Bronchial epithelial cell (primary cell): Measurements from ENCODE around the gene MCCC1. TPM values are rescaled to one million over a fixed set of nuclear protein-coding genes. Genes with fewer than 3 reads are reported as not detected.

Source experiments
- DNase-seq: peaks from one replicate; pipeline ENCODE4 v3.0.0-alpha.2; 2010; ENCODE audit warnings: low read depth
- FAIRE-seq: peaks from 2 replicates; lab custom pipeline; 2011; peaks lifted over from hg19 to GRCh38; lab: Jason Lieb, UNC
- H3K27me3 ChIP-seq: 2 replicates; pipeline ENCODE4 v1.5.1; 2011; ENCODE audit warnings: low read length; ENCODE audit not compliant: control insufficient read depth, insufficient read depth
- H3K36me3 ChIP-seq: 2 replicates; pipeline ENCODE4 v1.5.1; 2011; ENCODE audit warnings: low read length; ENCODE audit not compliant: control insufficient read depth, insufficient read depth
- H3K4me3 ChIP-seq: 2 replicates; pipeline ENCODE4 v1.5.1; 2011; ENCODE audit warnings: mild to moderate bottlenecking, low read depth, low read length, control low read depth
- CTCF ChIP-seq: IDR thresholded peaks from 2 replicates; pipeline ENCODE4 v1.5.1; 2011; ENCODE audit warnings: mild to moderate bottlenecking, moderate library complexity, low read length, control low read depth, inconsistent platforms; ENCODE audit not compliant: insufficient read depth, severe bottlenecking
- total RNA-seq: library from RNA; depleted of rRNA; stranded (reverse); fragments of >200 nt; gene quantifications from 2 replicates; pipeline ENCODE4 v1.2.1, GENCODE V29; 2014

Gene MCCC1
- total RNA-seq, 1 donor from 2014 or later = 17.9 TPM

GRCh38 chr3:182989566-182989965 lies 109.7 kb downstream of the MCCC1 start:
- DNase-seq (peak; percentile 58), FAIRE-seq (no peak)
- no peak overlapping the region for H3K4me3 ChIP-seq
- H3K36me3 ChIP-seq = no peaks in the 10 kb centered on the region
- TF ChIP-seq CTCF = no peak
- H3K27me3 ChIP-seq = no peaks in the 10 kb centered on the region

GRCh38 chr3:182986021-182986420 lies 113.3 kb downstream of the MCCC1 start:
- H3K36me3 ChIP-seq = no peaks in the 10 kb centered on the region
- no peak overlapping the region for H3K4me3 ChIP-seq
- TF ChIP-seq CTCF = no peak
- no peaks in the 10 kb centered on the region for H3K27me3 ChIP-seq
- FAIRE-seq (no peak), DNase-seq (no peak)

- Histone ChIP-seq H3K27me3 (no peaks in the 10 kb centered on the region), H3K4me3 (no peak overlapping the region), H3K36me3 (no peaks in the 10 kb centered on the region)
- peak; percentile 5 for DNase-seq
- no peak for TF ChIP-seq CTCF
- FAIRE-seq = no peak
These were observed 115.4 kb downstream of the MCCC1 start for GRCh38 chr3:182983876-182984275.

- TF ChIP-seq CTCF = no peak
- Histone ChIP-seq H3K27me3 (no peaks in the 10 kb centered on the region), H3K4me3 (peak overlapping the region; percentile 68), H3K36me3 (no peaks in the 10 kb centered on the region)
- DNase-seq (no peak), FAIRE-seq (no peak)
These were observed 118.3 kb downstream of the MCCC1 start for GRCh38 chr3:182981038-182981380.

- FAIRE-seq (no peak), DNase-seq (peak; percentile 55)
- no peak for TF ChIP-seq CTCF
- H3K36me3 ChIP-seq = no peaks in the 10 kb centered on the region
- H3K27me3 ChIP-seq = no peaks in the 10 kb centered on the region
- peak within 1 kb of the TSS; percentile 68 for H3K4me3 ChIP-seq
These were observed 118.9 kb downstream of the MCCC1 start, which contains the start of gene DCUN1D1 for GRCh38 chr3:182980204-182981037. DCUN1D1 (minus strand) TSS chr3:182980538; CDS start chr3:182980489, 49 bp downstream.
